Transverse colon (tissue), 4 donors: Measurements from ENCODE around the gene CTRL.

Source experiments
- POLR2A ChIP-seq: fragments of 450-650 bp; IDR thresholded peaks from one replicate; pipeline ENCODE4 v1.6.1; 2016; ENCODE audit warnings: antibody characterized with exemption, mild to moderate bottlenecking, moderate library complexity
- POLR2AphosphoS5 ChIP-seq, 3 donors: sonication (generic); formaldehyde crosslinking; IDR thresholded peaks; one replicate each; pipeline ENCODE4 v1.6.1; 2016; ENCODE audit warnings: antibody characterized with exemption in 3 of 3
- TF ChIP-seq, protein P1 (sequence below), 5 experiments: fragments of 200-600 bp in 3 of 5; fragments of 450-650 bp in 2 of 5; sonication (generic) in 3 of 5; IDR thresholded peaks; 1 replicate in 2 of 5; 2 replicates in 3 of 5; pipeline ENCODE4 v1.5.1; 2016 to 2017; ENCODE audit warnings: antibody characterized with exemption in 5 of 5, inconsistent platforms in 3 of 5, mild to moderate bottlenecking in 2 of 5, moderate library complexity in 1 of 5

DNA sequence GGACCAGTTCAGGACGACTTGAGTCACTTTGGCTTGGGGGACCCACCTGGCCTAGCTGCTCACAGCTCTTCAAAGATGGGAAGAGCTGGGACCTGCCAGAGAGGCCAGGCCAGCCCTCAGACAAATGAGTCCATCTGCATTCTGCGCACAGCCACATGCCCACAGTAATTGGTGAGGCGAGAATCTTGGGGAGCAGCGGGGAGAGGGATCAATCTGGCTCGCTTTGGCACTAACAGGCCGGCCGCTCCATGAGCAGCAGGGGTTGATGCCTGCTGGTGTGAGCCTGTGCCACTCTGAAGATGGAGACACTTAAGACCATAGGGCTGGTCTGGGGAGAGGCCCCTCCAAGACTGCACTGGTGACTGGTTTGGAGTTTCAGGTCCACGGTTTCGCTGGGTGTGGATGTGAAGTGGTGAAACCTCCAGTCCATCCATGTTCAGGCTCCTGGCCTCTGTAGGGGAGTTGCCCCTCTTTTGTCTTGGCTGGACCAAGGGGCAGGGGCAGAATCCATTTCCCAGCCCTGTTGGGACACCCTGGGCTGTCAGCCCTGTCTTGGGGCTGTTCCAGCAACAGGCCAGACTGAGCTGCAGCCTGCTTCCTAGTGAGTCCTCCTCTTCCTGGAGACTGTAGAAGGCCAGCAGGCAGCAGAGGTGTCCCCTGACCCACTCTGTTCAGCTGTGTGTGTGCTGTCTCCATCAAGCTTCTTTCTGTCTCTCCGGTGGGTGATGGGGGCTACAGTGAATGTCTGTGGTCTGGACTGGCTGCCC is 7.3 kb downstream of the CTRL start:
- no peak for TF ChIP-seq POLR2A
- TF ChIP-seq, protein P1, sequence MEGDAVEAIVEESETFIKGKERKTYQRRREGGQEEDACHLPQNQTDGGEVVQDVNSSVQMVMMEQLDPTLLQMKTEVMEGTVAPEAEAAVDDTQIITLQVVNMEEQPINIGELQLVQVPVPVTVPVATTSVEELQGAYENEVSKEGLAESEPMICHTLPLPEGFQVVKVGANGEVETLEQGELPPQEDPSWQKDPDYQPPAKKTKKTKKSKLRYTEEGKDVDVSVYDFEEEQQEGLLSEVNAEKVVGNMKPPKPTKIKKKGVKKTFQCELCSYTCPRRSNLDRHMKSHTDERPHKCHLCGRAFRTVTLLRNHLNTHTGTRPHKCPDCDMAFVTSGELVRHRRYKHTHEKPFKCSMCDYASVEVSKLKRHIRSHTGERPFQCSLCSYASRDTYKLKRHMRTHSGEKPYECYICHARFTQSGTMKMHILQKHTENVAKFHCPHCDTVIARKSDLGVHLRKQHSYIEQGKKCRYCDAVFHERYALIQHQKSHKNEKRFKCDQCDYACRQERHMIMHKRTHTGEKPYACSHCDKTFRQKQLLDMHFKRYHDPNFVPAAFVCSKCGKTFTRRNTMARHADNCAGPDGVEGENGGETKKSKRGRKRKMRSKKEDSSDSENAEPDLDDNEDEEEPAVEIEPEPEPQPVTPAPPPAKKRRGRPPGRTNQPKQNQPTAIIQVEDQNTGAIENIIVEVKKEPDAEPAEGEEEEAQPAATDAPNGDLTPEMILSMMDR (IDR thresholded peaks at IDR 0.05): no peak
- TF ChIP-seq POLR2AphosphoS5 (IDR thresholded peaks at IDR 0.05): no peak
